HG03159 (cell line): Measurements from ENCODE around the gene KIF19.

Experiments used
- ATAC-seq: cut with Tn5 transposase; IDR thresholded peaks from one replicate; pipeline ENCODE4 v1.9.1; 2021; ENCODE audit warnings: mild to moderate bottlenecking, moderate library complexity; ENCODE audit not compliant: unreplicated experiment

Gene KIF19

DNA sequence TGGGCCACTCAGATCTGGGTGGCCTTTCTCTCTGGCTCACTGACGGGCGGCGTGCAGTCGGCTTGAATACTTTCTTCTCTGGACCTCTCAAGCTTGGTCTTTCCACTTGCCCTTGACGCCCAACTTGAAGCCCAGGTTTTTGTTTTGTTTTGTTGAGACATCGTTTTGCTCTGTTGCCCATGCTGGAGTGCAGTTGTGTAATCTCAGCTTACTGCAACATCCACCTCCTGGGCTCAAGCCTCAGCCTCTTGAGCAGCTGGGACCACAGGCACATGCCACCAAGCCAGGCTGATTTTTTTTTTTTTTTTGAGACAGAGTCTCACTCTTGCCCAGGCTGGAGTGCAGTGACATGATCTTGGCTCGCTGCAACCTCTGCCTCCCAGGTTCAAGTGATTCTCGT, 22.7 kb upstream of the KIF19 start:
- ATAC-seq = no peak

DNA sequence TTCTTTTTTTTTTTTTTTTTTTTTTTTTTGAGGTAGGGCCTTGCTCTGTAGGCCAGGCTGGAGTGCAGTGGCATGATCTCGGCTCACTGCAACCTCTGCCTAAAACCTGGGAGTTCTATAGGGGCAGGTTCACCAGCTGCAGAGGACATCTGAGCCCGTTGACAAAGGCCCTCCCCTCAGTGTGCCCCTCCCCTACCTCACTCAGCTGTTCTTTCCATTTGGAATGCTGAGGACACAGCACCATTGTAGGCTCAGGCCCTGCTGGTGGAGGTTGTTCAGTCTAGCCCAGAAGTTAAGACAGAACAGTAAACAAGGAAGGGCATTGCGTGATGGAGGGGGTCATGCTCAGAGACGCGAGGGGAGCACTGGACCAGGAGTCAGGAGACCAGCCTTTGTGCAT, 21.8 kb upstream of the KIF19 start:
- ATAC-seq = no peak

DNA sequence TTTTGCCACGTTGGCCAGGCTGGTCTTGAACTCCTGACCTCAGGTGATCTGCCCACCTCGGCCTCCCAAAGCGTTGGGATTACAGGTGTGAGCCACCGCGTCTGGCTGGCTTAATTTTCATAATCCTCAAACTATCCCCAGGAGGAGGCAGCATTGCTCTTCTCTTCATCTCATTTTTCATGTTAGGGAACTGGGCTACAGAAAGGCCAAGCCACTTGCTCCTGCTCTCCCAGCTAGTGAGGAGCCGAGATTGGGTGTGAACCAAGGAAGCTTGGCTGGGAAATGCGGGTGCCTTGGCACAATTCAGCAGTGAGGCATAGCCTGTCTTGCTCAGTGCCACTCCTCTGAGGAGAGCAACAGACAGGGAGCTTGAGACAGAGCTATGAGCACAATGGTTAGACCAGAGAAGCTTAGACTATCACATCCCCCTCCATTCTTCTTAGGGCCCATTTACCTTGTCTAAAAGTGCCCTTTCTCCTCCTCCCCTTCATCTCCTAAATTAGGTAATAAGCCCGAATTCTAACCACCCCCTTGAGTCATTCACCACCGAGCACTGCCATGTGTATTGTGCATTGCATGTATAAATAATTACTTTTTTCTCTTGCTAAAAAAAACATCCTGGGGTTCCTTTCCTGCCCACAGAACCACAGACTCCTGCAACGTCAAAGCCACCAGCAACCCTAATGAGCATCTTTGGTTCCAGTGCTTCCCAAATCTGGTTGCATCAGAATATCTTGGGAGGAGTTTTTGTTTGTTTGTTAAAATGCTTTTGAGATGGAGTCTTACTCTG, 20.0 kb upstream of the KIF19 start:
- no peak for ATAC-seq

DNA sequence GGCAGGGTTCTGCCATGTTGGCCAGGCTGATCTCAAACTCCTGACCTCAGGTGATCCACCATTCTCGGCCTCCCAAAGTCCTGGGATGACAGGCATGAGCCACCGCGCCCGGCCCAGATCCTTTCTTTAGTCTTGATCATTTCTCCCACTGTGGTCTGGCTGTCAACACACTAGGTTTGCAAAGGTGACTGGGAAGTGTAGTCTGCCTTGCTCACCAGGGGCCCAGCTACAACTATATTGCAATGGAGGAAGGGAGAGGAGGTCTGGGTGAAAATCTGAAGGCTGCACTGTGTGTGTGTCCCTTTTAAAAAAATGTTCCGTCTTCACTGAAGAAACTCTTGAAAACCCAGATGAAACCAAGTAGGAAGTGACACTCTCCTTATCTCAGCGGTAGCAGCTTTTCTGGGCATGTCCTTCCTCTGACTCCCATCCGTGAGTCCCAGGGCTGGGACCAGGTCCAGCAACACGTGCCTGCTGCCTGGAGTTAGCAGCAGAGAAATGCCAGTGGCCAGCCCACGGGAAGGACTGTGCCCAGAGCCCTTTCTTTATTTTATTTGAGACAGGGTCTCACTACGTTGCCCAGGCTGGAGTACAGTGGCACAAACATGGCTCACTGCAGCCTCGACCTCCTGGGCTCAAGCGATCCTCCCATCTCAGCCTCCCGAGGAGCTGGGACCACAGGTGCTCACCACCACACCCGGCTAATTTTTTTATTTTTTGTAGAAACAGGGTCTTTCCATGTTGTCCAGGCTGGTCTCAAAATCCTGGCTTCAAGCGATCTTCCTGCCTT, 17.8 kb upstream of the KIF19 start:
- ATAC-seq = no peak

DNA sequence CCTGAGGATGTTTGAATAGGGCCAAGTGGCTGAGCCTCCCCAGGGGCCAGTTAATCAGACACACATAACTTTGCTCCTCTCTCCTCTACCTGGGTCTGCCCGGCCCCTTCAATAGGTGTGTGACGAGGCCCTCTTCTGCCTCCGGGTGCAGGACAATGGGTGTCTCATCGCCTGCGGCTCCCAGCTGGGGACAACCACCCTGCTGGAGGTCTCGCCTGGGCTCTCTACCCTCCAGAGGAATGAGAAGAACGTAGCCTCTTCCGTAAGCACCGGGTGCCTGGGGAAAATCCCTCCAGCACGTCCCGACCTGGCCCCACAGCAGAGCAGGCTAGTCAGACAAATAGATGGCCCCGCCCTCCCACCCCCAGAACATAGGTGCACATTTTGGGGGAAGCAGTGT, 16.1 kb upstream of the KIF19 start:
- no peak for ATAC-seq

DNA sequence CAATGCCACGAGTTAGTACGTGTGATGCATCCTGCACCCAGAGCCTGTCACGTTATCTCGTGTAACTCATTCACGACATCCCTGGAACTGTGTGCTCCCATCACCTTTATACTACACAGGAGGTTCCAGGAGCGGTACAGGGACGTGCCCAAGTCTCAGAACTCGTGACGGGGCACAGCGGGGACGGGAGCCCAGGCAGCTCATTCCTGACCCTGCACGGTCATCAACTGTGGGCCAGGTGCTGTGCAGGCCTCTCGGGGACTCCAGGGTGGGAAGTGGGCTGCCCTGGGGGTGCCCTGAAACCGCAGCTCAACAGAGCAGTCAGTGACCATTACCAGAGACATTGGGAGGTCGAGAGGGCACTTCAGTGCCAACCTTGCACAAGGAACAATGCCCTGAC, 11.1 kb upstream of the KIF19 start:
- ATAC-seq = no peak

DNA sequence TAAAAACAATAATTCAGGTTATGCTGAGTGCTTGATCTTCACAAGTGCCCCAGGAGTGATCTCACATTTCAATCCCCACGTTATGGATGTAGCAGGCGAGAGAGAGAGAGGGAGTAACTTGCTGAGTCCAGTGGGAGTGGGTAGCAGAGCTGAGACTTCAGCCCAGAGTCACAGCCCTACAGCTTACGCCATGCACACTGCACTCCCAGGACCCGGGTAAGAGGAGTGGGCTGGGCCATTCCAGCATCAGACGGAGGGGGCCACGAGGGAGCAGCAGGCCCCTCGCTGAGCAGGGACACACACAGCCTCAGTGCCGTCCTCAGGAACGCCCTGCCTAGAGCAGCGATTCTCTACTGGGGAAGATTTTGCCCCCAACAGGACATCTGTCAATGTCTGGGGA, 9.8 kb upstream of the KIF19 start:
- ATAC-seq = no peak

DNA sequence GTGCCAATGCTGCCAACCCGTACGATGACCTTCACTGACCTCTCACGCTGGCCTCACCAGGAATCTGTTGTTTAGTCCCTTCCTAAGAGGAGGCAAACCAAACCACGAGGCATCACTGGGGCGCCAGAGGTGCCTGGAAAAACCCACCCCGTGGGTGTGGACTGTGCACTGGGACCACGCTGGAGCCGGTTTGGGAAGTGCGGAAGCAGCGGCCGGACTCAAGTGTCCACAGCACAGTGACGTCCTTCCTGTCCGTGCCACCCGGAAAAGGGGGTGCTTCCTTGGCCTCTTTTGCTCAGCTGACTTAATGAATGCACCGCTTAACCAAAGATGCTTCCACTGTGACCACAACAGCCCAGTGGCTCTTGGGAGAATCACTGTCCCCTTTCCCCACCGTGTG, 9.0 kb upstream of the KIF19 start:
- no peak for ATAC-seq

DNA sequence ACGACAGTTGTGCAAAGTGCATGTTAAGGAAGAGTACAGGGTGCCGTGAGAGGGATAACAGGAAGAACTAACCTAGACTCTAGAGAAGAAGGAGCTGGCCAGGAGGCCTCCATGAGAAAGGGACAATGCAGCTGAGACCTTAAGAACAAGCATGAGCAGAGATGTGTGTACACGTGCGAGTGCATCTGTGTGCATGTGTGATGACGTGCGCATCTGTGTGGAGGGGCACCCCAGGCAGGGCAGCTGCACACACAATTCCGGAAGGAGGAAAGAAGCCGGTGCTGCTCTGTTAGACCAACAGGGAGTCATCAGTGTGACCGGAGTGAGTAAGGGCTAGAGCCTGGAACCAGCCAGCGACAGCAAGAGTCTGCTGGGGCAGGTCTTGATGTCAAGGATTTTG, 7.6 kb upstream of the KIF19 start:
- ATAC-seq = no peak

DNA sequence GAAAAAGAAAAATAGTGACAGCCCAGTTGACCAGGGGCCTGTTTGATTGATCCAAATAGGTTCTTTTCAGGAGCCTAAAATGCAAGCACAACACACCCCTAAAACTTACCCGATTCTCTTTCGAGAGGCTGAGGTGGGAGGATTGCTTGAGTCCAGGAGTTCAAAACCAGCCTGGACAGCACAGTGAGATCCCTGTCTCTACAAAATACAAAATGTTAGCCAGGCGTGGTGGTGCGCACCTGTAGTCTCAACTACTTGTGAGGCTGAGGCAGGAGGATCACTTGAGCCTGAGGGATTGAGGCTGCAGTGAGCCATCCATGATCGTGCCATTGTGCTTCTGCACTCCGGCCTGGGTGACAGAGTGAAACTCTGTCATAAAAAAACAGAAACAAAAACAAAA, 1.5 kb upstream of the KIF19 start:
- ATAC-seq = no peak

DNA sequence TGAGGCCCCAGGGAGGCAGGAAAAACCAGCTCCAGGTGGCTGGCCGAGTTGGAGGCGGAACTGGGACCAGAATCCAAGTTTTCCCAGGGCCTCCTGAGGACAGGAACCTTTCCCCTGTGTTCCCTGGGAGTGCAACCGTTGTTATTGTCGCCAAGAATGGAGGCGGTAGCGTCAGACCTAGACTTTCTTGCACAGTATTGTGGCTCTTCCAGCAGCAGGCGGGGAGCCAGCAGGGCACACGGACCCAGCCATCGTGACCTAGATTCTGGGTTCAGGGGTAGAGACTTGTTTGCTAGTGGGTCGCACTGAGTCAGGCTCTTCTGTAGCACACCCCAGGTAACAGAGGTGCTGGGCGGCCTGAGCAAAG, 667 bp upstream of the KIF19 start:
- ATAC-seq = no peak

DNA sequence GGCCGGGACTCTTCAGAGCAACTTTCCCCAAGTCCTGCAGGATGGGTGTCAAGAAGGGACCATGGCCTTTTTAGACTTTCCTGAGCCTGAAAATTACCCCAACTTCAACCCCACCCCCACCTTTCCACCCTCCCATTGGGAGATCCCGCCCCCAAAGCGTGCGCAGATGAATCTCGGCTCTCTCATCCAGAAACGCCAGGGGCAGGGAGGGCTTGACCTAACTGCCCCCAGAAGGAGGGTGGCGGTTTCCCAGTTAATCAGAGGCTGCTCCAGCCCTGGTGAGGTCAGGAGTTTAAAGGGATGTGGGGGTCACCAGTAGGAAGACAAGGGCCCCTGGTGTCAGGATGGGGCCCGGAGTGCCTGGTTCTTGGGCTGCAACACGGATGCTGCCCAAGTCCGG, 480 bp downstream of the KIF19 start:
- ATAC-seq = no peak

DNA sequence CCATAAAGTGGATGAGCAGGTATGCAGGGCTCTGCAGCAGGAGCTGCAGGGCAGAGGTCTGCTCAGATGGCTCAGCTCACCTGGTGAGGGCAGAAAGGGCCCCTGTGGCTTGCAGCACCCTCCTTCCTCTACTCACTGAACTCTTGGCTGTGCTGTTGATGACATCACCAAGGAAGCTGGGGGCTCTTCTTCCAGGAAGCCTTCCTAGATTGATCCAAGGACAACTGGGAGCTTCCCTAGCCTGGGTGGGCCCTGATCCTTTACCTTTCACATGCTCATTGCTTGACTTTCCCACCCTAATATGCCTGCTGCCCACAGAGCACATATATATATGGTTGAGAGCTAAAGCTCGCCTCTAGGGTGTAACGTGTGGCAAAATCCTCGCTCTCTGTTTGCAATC, 2.5 kb downstream of the KIF19 start:
- ATAC-seq = no peak

DNA sequence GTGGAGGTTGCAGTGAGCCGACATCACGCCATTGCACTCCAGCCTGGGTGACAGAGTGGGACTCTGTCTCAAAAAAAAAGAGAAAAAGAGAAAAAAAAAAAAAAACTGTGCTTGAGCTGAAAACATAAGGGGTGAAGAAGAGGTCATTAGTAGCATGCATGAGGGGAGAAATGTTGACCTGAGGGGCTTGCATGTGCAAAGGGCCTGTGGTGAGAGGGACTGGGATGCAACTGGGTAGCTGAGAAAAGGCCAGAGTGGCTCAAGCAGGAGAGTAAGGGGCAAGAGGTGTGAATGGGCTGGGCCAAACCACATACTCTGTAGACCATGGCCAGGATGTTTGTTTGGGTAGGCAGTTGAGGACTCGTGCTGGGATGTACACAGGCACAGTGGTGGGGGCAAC, 3.4 kb downstream of the KIF19 start:
- no peak for ATAC-seq

DNA sequence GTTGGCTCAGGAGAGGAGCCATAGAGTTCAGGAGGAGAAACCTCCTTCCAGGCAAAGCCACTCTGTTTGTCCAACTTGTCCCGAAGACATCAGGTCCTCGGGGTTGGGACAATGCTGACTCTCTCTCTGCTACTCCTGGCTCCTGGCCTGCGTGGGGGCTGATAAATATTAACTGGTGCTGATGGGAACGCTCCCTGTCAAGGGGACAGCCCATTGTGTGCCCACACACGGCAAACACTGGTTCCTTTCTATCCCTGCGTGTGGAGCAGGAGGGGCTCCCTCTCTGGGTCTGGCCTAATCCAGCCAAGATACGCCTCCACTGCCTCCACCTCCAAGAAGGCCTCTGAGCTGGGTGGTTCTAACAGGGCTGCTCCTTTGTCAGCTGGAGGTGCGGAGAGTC, 4.4 kb downstream of the KIF19 start:
- no peak for ATAC-seq

DNA sequence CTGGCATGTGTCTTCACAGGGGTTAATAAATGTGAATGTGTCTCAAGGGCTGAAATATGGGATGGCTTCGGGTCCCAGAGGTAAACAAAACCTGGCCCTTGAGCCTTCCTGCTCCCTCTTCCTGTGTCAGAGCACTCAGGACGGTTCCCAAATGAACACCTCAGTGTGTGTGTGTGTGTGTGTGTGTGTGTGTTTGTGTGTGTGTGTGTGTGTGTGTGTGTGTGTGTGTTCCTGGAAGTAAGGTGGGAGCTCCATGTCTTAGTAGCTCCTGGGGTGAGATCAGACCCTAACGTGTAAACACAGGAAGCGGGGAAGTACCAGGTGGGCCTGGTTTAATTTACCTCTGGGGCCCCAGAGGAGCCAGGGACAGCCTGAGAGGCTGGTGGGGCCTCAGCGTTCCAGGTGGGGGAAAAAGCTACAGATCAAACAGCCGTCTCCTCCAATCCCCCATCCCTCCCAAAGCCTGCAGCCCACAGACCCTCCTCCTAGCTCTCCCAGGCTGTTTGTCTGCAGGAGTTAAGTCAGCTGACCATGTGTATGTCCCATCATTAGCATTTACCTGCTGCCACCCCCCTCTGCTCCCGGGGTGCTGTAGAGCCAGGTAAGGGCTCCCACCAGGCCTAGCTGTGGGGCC, 6.1 kb downstream of the KIF19 start:
- ATAC-seq = no peak

DNA sequence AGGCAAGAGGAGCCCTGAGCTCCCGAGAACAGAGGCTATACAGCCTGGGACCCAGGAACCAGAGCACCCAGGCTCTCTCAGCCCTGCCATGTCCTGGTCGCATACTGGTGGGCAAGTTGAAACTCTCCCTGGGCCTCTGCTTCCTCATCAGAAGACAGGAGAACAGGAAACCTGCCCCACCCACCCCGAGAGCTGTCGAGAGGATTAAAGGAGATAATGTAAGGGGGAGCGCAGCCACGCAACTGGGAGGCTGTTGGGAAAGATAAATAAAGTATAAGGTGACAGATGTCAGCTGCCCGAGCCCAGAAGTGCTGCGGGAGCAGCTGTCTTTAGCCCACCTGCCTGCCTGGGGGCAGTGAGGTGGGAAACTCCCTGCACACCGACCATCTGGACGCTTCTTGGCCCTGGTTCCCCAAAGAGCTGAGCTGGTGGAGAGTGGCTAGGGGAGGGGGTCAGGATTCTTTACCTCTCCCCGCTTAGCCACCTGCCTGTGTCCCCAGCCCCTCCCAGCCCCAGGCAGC, 6.8 kb downstream of the KIF19 start:
- ATAC-seq = no peak

DNA sequence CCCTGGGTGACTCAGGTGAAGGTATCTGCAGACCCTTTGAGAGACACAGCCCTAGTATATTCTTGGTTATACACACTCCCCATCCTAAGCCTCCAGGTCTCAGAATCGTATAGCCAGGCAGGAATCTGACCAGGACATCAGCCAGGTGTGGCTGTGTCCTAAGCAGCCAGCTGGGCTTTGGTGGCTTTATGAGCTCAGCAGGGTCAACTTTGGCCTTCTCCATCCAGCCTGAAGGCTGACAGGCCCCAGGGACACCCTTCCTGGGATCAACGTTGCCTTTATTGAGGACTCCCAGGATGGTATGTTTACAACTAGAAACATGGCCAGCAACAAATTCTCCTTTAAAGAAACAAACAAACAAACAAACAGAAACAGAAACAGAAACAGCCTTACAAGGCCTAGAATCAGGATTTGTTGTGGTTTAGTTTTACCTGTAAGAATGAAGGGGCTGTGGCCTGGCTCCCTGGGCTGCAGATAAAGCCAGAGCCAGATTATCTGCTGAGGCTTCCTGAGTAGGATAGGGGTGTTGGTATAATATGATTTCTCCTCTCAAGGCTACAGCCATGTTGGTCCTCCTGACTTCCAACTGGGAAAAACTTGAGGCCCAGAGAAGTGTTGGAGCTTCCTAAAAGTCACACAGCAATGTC, 8.5 kb downstream of the KIF19 start:
- no peak for ATAC-seq

DNA sequence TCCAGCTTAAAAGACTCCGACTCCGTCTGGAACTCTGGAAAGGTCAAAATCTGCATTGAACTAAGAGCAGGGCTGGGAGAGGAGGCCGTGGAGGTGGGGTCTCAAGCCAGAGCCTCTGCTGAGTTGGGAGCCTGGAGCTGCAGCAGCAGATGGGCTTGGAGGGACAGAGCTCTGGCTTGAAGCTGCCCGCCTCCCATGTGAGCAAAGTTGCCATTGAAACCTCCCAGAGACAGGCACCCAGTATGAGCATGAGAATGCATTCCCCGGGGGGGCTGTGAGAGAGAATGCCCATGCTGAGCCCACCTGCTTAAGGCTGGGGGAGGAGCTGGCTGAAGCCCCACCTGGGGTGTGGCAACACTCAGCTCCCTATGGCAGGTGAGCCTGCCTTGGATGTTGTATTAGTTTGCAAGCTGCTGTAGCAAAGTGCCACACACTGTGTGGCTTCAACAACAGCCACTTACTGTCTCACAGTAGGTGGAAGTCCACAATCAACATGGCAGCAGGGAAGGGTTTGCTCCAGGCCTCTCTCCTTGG, 9.6 kb downstream of the KIF19 start:
- no peak for ATAC-seq

DNA sequence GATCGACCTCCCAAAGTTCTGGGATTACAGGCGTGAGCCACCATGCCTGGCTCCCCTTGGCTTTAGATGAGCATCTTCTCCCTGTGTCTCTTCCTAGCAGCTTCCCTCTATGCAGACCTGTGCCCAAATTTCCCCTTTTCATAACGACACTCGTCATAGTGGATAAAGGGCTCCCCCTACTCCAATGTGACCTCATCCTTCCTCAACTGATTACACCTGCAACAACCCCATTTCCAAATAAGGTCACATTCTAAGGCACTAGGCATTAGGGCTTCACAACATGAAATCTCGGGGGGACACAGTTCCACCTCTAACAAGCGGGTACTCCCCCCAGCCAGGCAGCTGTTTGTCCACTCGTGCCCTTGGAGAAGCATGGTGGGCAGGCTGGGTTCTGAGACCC, 10.3 kb downstream of the KIF19 start:
- ATAC-seq = no peak

DNA sequence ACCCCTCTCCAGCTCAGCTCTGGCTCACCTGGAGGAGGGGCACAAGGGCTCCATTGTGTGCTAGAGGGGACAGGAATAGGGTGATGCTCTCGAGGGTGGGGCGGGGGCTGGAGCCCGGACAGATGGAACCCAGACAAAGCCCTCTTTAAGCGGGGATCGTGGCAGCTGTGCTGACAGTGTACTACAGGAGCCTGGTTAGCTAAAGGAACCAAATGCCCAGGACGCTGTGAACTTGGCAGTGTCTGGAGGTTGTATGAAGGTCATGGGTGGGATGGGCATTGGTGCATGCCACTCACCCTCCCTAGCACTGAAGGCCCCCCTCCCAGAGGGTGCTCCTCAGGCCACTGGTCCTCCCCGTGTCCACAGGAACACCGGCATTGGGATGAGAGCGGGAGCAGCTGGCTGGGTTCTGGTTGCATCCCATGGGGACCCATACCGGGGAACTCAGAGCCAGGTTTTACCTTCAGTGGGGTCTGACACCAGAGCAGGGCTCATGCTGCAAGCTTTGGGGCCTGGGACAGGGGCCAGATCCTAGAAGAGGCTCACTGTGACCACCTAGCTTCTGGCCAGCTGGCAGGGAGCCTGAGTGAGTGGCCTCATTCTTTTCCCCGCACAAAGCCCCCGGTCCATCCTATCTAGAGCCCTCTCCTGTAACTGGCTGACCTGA, 11.9 kb downstream of the KIF19 start:
- ATAC-seq = no peak
